ENCODE measurements around the gene CD37.

DNA sequence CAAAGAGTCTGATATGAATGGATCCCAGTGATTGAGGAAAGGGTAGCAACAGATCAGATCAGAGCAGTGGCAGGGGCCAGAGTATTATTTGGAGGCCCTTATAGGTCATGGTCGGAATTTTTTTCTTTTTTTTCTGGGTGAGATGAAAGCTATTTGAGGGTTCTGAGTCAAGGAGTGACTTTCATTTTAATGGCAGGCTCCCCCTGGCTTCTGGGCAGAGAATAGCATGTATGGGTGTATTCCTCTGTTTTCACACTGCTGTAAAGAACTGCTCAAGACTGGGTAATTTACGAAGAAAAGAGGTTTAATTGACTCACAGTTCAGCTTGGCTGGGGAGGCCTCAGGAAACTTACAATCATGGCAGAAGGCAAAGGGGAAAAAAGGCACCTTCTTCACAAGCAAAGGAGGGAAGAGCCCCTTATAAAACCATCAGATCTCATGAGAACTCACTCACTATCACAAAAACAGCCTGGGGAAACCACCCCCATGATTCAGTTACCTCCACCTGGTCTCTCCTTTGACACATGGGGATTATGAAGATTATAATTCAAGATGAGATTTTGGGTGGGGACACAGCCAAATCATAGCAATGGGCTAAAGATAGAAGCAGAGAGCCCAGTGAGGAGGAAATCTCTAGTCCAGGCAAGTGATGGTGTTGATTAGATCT, 7.2 kb upstream of the CD37 start:
- TF ChIP-seq POLR2A (IDR thresholded peaks at IDR 0.05), result no peak
- TF ChIP-seq, protein P1, sequence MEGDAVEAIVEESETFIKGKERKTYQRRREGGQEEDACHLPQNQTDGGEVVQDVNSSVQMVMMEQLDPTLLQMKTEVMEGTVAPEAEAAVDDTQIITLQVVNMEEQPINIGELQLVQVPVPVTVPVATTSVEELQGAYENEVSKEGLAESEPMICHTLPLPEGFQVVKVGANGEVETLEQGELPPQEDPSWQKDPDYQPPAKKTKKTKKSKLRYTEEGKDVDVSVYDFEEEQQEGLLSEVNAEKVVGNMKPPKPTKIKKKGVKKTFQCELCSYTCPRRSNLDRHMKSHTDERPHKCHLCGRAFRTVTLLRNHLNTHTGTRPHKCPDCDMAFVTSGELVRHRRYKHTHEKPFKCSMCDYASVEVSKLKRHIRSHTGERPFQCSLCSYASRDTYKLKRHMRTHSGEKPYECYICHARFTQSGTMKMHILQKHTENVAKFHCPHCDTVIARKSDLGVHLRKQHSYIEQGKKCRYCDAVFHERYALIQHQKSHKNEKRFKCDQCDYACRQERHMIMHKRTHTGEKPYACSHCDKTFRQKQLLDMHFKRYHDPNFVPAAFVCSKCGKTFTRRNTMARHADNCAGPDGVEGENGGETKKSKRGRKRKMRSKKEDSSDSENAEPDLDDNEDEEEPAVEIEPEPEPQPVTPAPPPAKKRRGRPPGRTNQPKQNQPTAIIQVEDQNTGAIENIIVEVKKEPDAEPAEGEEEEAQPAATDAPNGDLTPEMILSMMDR (IDR thresholded peaks at IDR 0.05), result peak in 2 of 3 experiments; percentile 23 to 49
